ENCODE results near the gene CHDH. TPM values are rescaled to one million over a fixed set of nuclear protein-coding genes. Genes with fewer than 3 reads are reported as not detected.

Gene CHDH
- polyA plus RNA-seq, 2 of the 4 experiments (the other 2 are of a cell fraction), result 1.1 to 2.8 TPM

- ATAC-seq (no peak), DNase-seq (ENCODE audit: low read depth in 1 of 2, low spot score in 1 of 2) (no peak), FAIRE-seq (no peak)
- CTCF ChIA-PET, result no interaction called here
- no peaks in the 10 kb centered on the region for H3K9me3 ChIP-seq
- no peak overlapping the region for H3K27ac ChIP-seq
- POLR2A ChIA-PET, result no interaction called here
- H3K4me1 ChIP-seq, result no peaks in the 10 kb centered on the region
- TF ChIP-seq RFX5 (IDR thresholded peaks at IDR 0.05), result no peak
- no peak for TF ChIP-seq MAFK (IDR thresholded peaks at IDR 0.05; ENCODE audit: partially characterized antibody)
- TF ChIP-seq HDAC2 (IDR thresholded peaks at IDR 0.05), result no peak
- no peak for TF ChIP-seq NFE2L2 (conservative IDR thresholded peaks at IDR 0.05; ENCODE audit: low read length)
- TF ChIP-seq BCL3 (IDR thresholded peaks at IDR 0.05), result no peak
- TF ChIP-seq KDM5A (IDR thresholded peaks at IDR 0.05), result no peak
- TF ChIP-seq SMC3 (IDR thresholded peaks at IDR 0.05), result no peak
- TF ChIP-seq FOXS1 (CRISPR knock-in tag; IDR thresholded peaks at IDR 0.05), result no peak
- TF ChIP-seq RAD21 (conservative IDR thresholded peaks at IDR 0.05 in 1 of 2, IDR thresholded peaks at IDR 0.05 in 1 of 2), result no peak
- no peak for TF ChIP-seq FOSL2 (IDR thresholded peaks at IDR 0.05)
- TF ChIP-seq FOSL2 (CRISPR knock-in tag; IDR thresholded peaks at IDR 0.05), result no peak
- no peak for TF ChIP-seq ELK1 (IDR thresholded peaks at IDR 0.05; ENCODE audit: low read depth, low read length)
- TF ChIP-seq HEYL (CRISPR knock-in tag; IDR thresholded peaks at IDR 0.05), result no peak
- TF ChIP-seq ZNF302 (CRISPR knock-in tag; IDR thresholded peaks at IDR 0.05), result no peak
- TF ChIP-seq EHF (CRISPR knock-in tag; IDR thresholded peaks at IDR 0.05), result no peak
- no peak for TF ChIP-seq ATOH8 (CRISPR knock-in tag; IDR thresholded peaks at IDR 0.05; ENCODE audit: low read depth)
- TF ChIP-seq CBX8 (IDR thresholded peaks at IDR 0.05), result no peak
- no peak for TF ChIP-seq POLR2A (IDR thresholded peaks at IDR 0.05; ENCODE audit: low read length)
- no peak for TF ChIP-seq TFCP2L1 (CRISPR knock-in tag; IDR thresholded peaks at IDR 0.05)
- no peak overlapping the region for H3K4me3 ChIP-seq
- no peak overlapping the region for H3K4me2 ChIP-seq
- WGBS (ENCODE audit: missing lambda C conversion rate), result 93% methylated on average over 4 of the region's 4 CpGs
These were observed 21.4 kb downstream of the CHDH start for GRCh38 chr3:53824795-53825194.

- H3K4me3 ChIP-seq, result no peak overlapping the region
- H3K27ac ChIP-seq, result no peak overlapping the region
- POLR2A ChIA-PET, result no interaction called here
- no peaks in the 10 kb centered on the region for H3K4me1 ChIP-seq
- no peak overlapping the region for H3K4me2 ChIP-seq
- no peak for ATAC-seq
- DNase-seq (ENCODE audit: low read depth in 1 of 2, low spot score in 1 of 2), result no peak
- no peak for FAIRE-seq
- no peaks in the 10 kb centered on the region for H3K9me3 ChIP-seq
- TF ChIP-seq EHMT2 (IDR thresholded peaks at IDR 0.05; ENCODE audit: low read depth) (no peak), CHD4 (IDR thresholded peaks at IDR 0.05; ENCODE audit: borderline replicate concordance) (no peak), EP300 (IDR thresholded peaks at IDR 0.05) (no peak), RAD21 (conservative IDR thresholded peaks at IDR 0.05 in 1 of 2, IDR thresholded peaks at IDR 0.05 in 1 of 2) (no peak), FOXS1 (CRISPR knock-in tag; IDR thresholded peaks at IDR 0.05) (no peak), ELK1 (IDR thresholded peaks at IDR 0.05; ENCODE audit: low read depth, low read length) (no peak), ESRRA (IDR thresholded peaks at IDR 0.05; ENCODE audit: borderline replicate concordance, low read length) (no peak), MAFK (IDR thresholded peaks at IDR 0.05; ENCODE audit: partially characterized antibody) (no peak), ZC3H11A (IDR thresholded peaks at IDR 0.05) (no peak), SMC3 (IDR thresholded peaks at IDR 0.05) (no peak), CEBPB (IDR thresholded peaks at IDR 0.05) (no peak), CBX2 (IDR thresholded peaks at IDR 0.05; ENCODE audit: borderline replicate concordance, low read depth) (no peak), SREBF2 (IDR thresholded peaks at IDR 0.05) (no peak), HOXB13 (CRISPR knock-in tag; IDR thresholded peaks at IDR 0.05; ENCODE audit: low read depth) (no peak), HES2 (IDR thresholded peaks at IDR 0.05) (no peak), TP53 (CRISPR knock-in tag; IDR thresholded peaks at IDR 0.05) (no peak), FOSL2 (IDR thresholded peaks at IDR 0.05) (no peak), FOSL2 (CRISPR knock-in tag; IDR thresholded peaks at IDR 0.05) (no peak), PBX3 (IDR thresholded peaks at IDR 0.05) (no peak)
- CTCF ChIA-PET, result no interaction called here
- 73% methylated on average over 8 of the region's 10 CpGs for WGBS (ENCODE audit: missing lambda C conversion rate)
These were observed 22.1 kb downstream of the CHDH start for GRCh38 chr3:53823956-53824657.

Data from A549 (cell line).